ENCODE results near the gene OR7G2. TPM values are rescaled to one million over a fixed set of nuclear protein-coding genes. Genes with fewer than 3 reads are reported as not detected.

The OR7G2 gene
- total RNA-seq (2022; extraction: Qiagen RNA extraction): not detected in 5 replicates

GRCh38 chr19:9107375-9107774 lies at the start of gene OR7G2:
OR7G2 (minus strand) TSS chr19:9107475; CDS start chr19:9103243, 4,232 bp downstream.

GRCh38 chr19:9140159-9140874 lies 33.0 kb upstream of the OR7G2 start, which contains the start of gene ZNF317:
ZNF317 (plus strand) TSS chr19:9140397; CDS start chr19:9156017, 15,620 bp downstream.

DNA sequence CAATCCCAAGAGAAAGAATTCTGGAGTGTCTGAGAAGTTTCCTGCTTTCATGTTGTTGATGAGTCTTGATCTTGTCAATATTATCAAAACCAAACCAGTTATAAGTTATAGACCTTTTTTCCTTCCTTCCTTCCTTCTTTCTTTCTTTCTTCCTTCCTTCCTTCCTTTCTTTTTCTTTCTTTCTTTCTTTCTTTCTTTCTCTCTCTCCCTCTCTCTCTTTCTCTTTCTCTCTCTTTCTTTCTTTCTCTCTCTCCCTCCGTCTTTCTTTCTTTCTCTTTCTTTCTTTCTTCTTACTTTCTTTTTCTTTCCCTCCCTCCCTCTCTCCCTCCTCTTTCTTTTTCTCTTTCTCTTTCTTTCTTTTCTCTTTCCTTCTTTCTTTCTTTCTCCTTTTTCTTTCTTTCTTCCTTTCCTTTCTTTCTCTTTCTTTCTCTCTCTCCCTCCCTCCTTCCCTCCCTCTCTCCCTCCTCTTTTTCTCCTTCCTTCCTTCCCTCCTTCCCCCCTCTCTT lies 19.7 kb upstream of the OR7G2 start, which contains the start of gene OR7G3:
OR7G3 (minus strand) TSS at position 51 of the 506 bp plus-strand sequence; CDS start at position 51, 0 bp downstream.

DNA sequence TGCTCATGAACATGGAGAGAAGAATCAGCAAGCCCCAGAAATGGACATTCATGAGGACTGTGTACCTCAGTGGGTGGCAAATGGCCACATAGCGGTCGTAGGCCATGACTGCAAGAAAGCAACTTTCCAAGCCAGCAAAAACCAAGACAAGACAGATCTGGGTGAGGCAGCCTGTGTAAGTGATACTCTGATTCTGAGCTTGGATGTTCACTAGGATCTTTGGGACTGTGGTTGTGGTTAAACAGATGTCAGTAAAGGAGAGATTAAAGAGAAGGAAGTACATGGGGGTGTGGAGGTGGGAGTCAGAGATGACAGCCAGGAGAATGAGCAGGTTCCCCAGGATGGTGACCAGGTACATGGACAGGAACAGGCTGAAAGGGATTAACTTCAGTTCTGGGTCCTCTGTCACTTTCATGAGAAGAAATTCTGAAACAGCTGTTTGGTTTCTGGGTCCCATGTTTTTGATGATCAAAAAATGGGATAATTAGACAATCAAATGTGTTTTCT lies 8.1 kb upstream of the OR7G2 start, which contains the start of gene OR7G1:
OR7G1 (minus strand) TSS at position 457 of the 507 bp plus-strand sequence; CDS start at position 457, 0 bp downstream.

DNA sequence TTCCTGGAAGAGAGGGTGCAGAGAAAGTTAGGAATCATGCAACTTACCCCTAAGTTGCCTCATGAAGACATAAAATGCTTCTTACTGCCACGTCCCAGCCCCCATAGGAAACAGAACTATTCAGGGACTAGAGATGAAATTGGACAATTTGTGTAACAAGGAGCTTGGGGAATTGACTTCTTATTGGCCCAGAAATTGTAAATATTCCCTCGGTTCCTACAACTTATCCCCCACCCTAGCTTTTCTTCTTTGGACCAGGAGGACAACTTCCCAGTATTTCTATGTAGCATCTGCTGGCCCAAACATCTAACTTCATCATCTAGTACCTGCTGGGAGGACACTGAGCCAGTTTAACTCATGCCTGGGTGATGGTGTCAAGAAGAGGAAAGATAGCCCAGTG lies 20.5 kb downstream of the OR7G2 start, which contains the start of gene OR1M1:
OR1M1 (plus strand) TSS at position 301 of the 400 bp plus-strand sequence. CDS start 6,184 bp downstream, outside the sequence.

Other genes with a start within 250 kb of the OR7G2 start
- gene MUC16, start 97.1 kb downstream of the OR7G2 start, total RNA-seq (2022; extraction: Qiagen RNA extraction): 0.06 to 0.07 TPM (median 0.06 TPM) in 4 of 5 replicates, not detected in the other
- not detected in 5 replicates for gene OR1M1, start 20.4 kb downstream of the OR7G2 start, total RNA-seq (2022; extraction: Qiagen RNA extraction)
- not detected in 5 replicates for gene OR7G1, start 8.3 kb upstream of the OR7G2 start, total RNA-seq (2022; extraction: Qiagen RNA extraction)
- not detected in 5 replicates for gene OR7G3, start 19.5 kb upstream of the OR7G2 start, total RNA-seq (2022; extraction: Qiagen RNA extraction)
- 17.1 to 21.7 TPM (median 21.2 TPM) in 5 replicates for gene ZNF317, start 32.9 kb upstream of the OR7G2 start, total RNA-seq (2022; extraction: Qiagen RNA extraction)
- 0.04 to 0.07 TPM in 2 of 5 replicates, not detected in the others for gene OR7D2, start 71.5 kb upstream of the OR7G2 start, total RNA-seq (2022; extraction: Qiagen RNA extraction)
- 0.02 to 0.08 TPM (median 0.05 TPM) in 3 of 5 replicates, not detected in the others for gene OR7D4, start 112.1 kb upstream of the OR7G2 start, total RNA-seq (2022; extraction: Qiagen RNA extraction)
- gene OR7E24, start 143.5 kb upstream of the OR7G2 start, total RNA-seq (2022; extraction: Qiagen RNA extraction): not detected in 5 replicates
- 1.2 to 2.2 TPM (median 1.9 TPM) in 5 replicates for gene ZNF699, start 202.4 kb upstream of the OR7G2 start, total RNA-seq (2022; extraction: Qiagen RNA extraction)
- 4.8 to 5.2 TPM (median 5.0 TPM) in 5 replicates for gene ZNF559, start 216.7 kb upstream of the OR7G2 start, total RNA-seq (2022; extraction: Qiagen RNA extraction)